SK-N-SH (cell line): ENCODE data around the gene KRT71. TPM values are rescaled to one million over a fixed set of nuclear protein-coding genes. Genes with fewer than 3 reads are reported as not detected.

Experiments used
- CTCF ChIA-PET: fragments of 300-600, 350-600 bp; formaldehyde crosslinking; extraction: SDS; loops from one replicate; lab custom pipeline; 2021; lab: Yijun Ruan, JAX
- POLR2A ChIA-PET: fragments of 350-600 bp; sonication (Branson Sonifier 250); formaldehyde crosslinking; extraction: SDS; loops from one replicate; lab custom pipeline; 2020; ENCODE audit warnings: antibody characterized with exemption, inconsistent platforms; lab: Yijun Ruan, JAX
- DNase-seq: peaks from one replicate; pipeline ENCODE4 v3.0.0; 2012
- H2AFZ ChIP-seq: fragments of 200-600 bp; sonication (generic); 2 replicates; pipeline ENCODE4 v1.8.1; 2016; ENCODE audit warnings: antibody characterized with exemption, mild to moderate bottlenecking, low read depth
- H3F3A ChIP-seq: fragments of 200-600 bp; sonication (generic); replicated peaks from 2 replicates; pipeline ENCODE3; 2016; ENCODE audit warnings: antibody characterized with exemption, mild to moderate bottlenecking; ENCODE audit not compliant: insufficient read depth
- H3K27ac ChIP-seq, 2 experiments: fragments of 200-500 bp in 1 of 2; fragments of 200-600 bp in 1 of 2; sonication (Bioruptor generic) in 1 of 2; sonication (generic), shearing (Covaris generic) in 1 of 2; 2 replicates each; pipeline versions ENCODE4 v1.5.1 to v1.6.1; 2014 to 2016; ENCODE audit warnings: low read depth in 2 of 2, inconsistent platforms in 1 of 2, low read length in 1 of 2, mild to moderate bottlenecking in 1 of 2, mixed read lengths in 1 of 2
- H3K27me3 ChIP-seq: fragments of 200-600 bp; sonication (generic), shearing (Covaris generic); 2 replicates; pipeline ENCODE4 v1.6.1; 2016; ENCODE audit warnings: mixed run types; ENCODE audit not compliant: insufficient read depth
- H3K36me3 ChIP-seq, 2 experiments: fragments of 200-500 bp in 1 of 2; fragments of 200-600 bp in 1 of 2; sonication (Bioruptor generic) in 1 of 2; sonication (generic) in 1 of 2; replicated peaks in 1 of 2; 2 replicates each; pipeline versions ENCODE3 to v1.5.1; 2014 to 2016; ENCODE audit warnings: low read length in 1 of 2, mild to moderate bottlenecking in 1 of 2; ENCODE audit not compliant: insufficient read depth in 2 of 2, control insufficient read depth in 1 of 2
- H3K4me1 ChIP-seq, 2 experiments: fragments of 200-500 bp in 1 of 2; fragments of 200-600 bp in 1 of 2; sonication (Bioruptor generic) in 1 of 2; sonication (generic), shearing (Covaris generic) in 1 of 2; 2 replicates each; pipeline versions ENCODE4 v1.5.1 to v1.6.1; 2014 to 2016; ENCODE audit warnings: low read depth in 1 of 2, low read length in 1 of 2, mixed run types in 1 of 2; ENCODE audit not compliant: insufficient read depth in 2 of 2, control insufficient read depth in 1 of 2
- H3K4me2 ChIP-seq: fragments of 200-600 bp; sonication (generic), shearing (Covaris generic); 2 replicates; pipeline ENCODE4 v1.6.1; 2017; ENCODE audit warnings: mixed run types
- H3K4me3 ChIP-seq, 2 experiments: fragments of 200-500 bp in 1 of 2; fragments of 200-600 bp in 1 of 2; sonication (Bioruptor generic) in 1 of 2; sonication (generic), shearing (Covaris generic) in 1 of 2; 2 replicates each; pipeline versions ENCODE4 v1.5.1 to v1.8.1; 2014 to 2016; ENCODE audit warnings: low read depth in 2 of 2, inconsistent platforms in 1 of 2, low read length in 1 of 2, mild to moderate bottlenecking in 1 of 2, mixed read lengths in 1 of 2, moderate library complexity in 1 of 2
- H3K79me2 ChIP-seq: fragments of 200-600 bp; sonication (generic); 2 replicates; pipeline ENCODE4 v1.8.1; 2017; ENCODE audit warnings: mild to moderate bottlenecking; ENCODE audit not compliant: insufficient read depth
- H3K9ac ChIP-seq: fragments of 200-600 bp; sonication (generic); 2 replicates; pipeline ENCODE4 v1.6.1; 2017; ENCODE audit warnings: mixed run types
- H3K9me2 ChIP-seq: fragments of 200-600 bp; sonication (generic); 2 replicates; pipeline ENCODE4 v1.6.1; 2017; ENCODE audit warnings: mixed run types
- H3K9me3 ChIP-seq: fragments of 200-600 bp; sonication (generic); 2 replicates; pipeline ENCODE4 v1.6.1; 2017; ENCODE audit warnings: mixed run types, mild to moderate bottlenecking, moderate library complexity
- H4K20me1 ChIP-seq: fragments of 200-600 bp; sonication (generic); 2 replicates; pipeline ENCODE4 v1.6.1; 2017; ENCODE audit warnings: mild to moderate bottlenecking, mixed run types; ENCODE audit not compliant: insufficient read depth
- FOSL2 ChIP-seq: IDR thresholded peaks from 2 replicates; pipeline ENCODE4 v1.4.0; 2012; ENCODE audit warnings: low read depth, mild to moderate bottlenecking, moderate library complexity, borderline replicate concordance
- FOXJ3 ChIP-seq: sonication (generic); formaldehyde crosslinking; IDR thresholded peaks from 2 replicates; pipeline ENCODE4 v1.5.1; 2020; ENCODE audit warnings: mild to moderate bottlenecking, missing genetic modification reagents
- IRF3 ChIP-seq: fragments of 150-350 bp; IDR thresholded peaks from 2 replicates; pipeline ENCODE4 v1.6.1; 2016; ENCODE audit warnings: mild to moderate bottlenecking, low read depth, low read length
- MEF2A ChIP-seq: IDR thresholded peaks from 2 replicates; pipeline ENCODE4 v1.4.0; 2012; ENCODE audit warnings: low read depth, borderline replicate concordance
- NFIC ChIP-seq: IDR thresholded peaks from 2 replicates; pipeline ENCODE4 v1.4.0; 2012; ENCODE audit warnings: borderline replicate concordance
- REST ChIP-seq: IDR thresholded peaks from 2 replicates; pipeline ENCODE4 v1.6.1; 2012; ENCODE audit warnings: mild to moderate bottlenecking, low read depth, low read length, moderate library complexity
- SMC3 ChIP-seq: IDR thresholded peaks from 2 replicates; pipeline ENCODE4 v1.6.1; 2012; ENCODE audit warnings: low read depth, low read length, improper control_type of control experiment
- USF1 ChIP-seq: IDR thresholded peaks from 2 replicates; pipeline ENCODE4 v1.4.0; 2012; ENCODE audit warnings: low read depth, borderline replicate concordance
- ZBTB33 ChIP-seq: IDR thresholded peaks from 2 replicates; pipeline ENCODE4 v1.4.0; 2012; ENCODE audit warnings: low read depth, borderline replicate concordance
- WGBS: methylation state at CpG from one replicate; pipeline ENCODE4 v1.1.6; 2017; ENCODE audit warnings: low lambda C conversion rate; 5-methylcytosine and 5-hydroxymethylcytosine counted together
- polyA plus RNA-seq, 3 experiments: library from polyadenylated mRNA; depleted of rRNA; stranded (reverse); fragments of >200 nt; gene quantifications; 2 replicates each; pipeline ENCODE4 v1.2.3, GENCODE V29; 2012

The KRT71 gene
- polyA plus RNA-seq, 1 of the 3 experiments (the other 2 are of a cell fraction): not detected

- H3K27ac ChIP-seq: no peak overlapping the region
- H3K79me2 ChIP-seq: no peaks in the 10 kb centered on the region
- H3K9me2 ChIP-seq: no peaks in the 10 kb centered on the region
- no peaks in the 10 kb centered on the region for H3F3A ChIP-seq
- CTCF ChIA-PET: interaction anchor here (1.1 kb wide), 2 partner anchors 11 to 24 kb away, joined by 3 read pairs; no protein-coding TSS in a partner anchor
- no peak for DNase-seq
- WGBS: 22% methylated on average over 6 of the region's 6 CpGs
- no peak overlapping the region for H3K4me3 ChIP-seq
- no peak overlapping the region for H3K9ac ChIP-seq
- H3K4me2 ChIP-seq: no peak overlapping the region
- TF ChIP-seq USF1: no peak
- TF ChIP-seq REST: no peak
- TF ChIP-seq NFIC: no peak
- TF ChIP-seq ZBTB33: no peak
- TF ChIP-seq SMC3: no peak
- TF ChIP-seq MEF2A: no peak
- TF ChIP-seq FOSL2: no peak
- TF ChIP-seq IRF3: no peak
- no peak for TF ChIP-seq FOXJ3 (CRISPR knock-in tag)
- TF ChIP-seq, all 33 proteins: peak for 0
- no peaks in the 10 kb centered on the region for H3K4me1 ChIP-seq
- H3K27me3 ChIP-seq: peaks cover 42% of the 10 kb centered on the region; the same call in 1 of the 2 replicates
- H3K36me3 ChIP-seq: no peaks in the 10 kb centered on the region
- H4K20me1 ChIP-seq: no peaks in the 10 kb centered on the region
- H3K9me3 ChIP-seq: no peaks in the 10 kb centered on the region
- H2AFZ ChIP-seq: no peak overlapping the region
- POLR2A ChIA-PET: no interaction called here
These were observed 28.6 kb downstream of the KRT71 start for GRCh38 chr12:52524241-52524897.
